Fibroblast of skin of left biceps (primary cell): ENCODE data around the gene HEPACAM.

Experiments used
- DNase-seq, 2 experiments: peaks; one replicate each; pipeline ENCODE4 v3.0.0-alpha.2; 2013; ENCODE audit warnings: low read depth in 2 of 2

Gene HEPACAM

DNA sequence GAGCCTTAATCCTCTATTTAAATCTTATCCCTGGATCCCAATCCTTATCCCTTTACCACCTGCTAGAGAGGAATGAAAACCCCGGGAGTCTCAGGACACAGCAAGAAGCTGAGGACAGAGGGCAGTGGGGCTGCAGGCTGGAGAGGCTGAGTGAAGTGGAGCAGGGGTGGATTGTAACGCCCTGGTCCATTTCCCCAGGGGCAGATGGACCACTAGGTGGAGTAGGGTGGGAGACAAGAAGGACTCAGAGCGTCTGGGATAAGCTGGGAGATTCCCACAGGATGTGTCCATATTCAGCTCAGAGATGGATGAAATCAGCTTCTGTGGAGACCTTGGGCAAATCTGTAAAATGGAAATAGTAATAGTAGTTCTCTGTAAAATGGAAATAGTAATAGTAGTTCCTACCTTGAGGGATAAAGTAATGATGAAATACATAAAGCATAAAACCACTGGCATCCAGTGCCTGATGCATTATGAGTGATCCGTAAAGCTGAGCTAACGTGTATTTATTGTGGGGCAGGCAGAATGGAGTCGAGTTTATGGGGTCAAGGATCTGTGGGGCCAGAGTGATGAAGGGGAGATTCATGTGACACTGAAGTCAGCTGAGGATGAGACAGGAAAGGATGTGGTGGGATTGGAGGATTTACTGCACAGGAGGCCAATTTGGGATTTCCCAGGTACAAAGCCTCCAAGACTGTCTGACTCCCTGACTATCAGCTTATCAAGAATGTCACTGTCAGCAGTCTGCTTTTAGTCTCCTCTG lies 36.3 kb downstream of the HEPACAM start:
- no peak for DNase-seq

GRCh38 chr11:124898711-124899110 lies 37.1 kb downstream of the HEPACAM start:
- peak; percentile 38 to 50 for DNase-seq

GRCh38 chr11:124898263-124898680 lies 37.6 kb downstream of the HEPACAM start:
- peak; percentile 76 to 79 for DNase-seq

- DNase-seq = no peak
Observed at GRCh38 chr11:124897674-124898262, 38.1 kb downstream of the HEPACAM start, which contains the start of gene ROBO4. ROBO4 (minus strand) TSS chr11:124897865; CDS start chr11:124897795, 70 bp downstream.

DNA sequence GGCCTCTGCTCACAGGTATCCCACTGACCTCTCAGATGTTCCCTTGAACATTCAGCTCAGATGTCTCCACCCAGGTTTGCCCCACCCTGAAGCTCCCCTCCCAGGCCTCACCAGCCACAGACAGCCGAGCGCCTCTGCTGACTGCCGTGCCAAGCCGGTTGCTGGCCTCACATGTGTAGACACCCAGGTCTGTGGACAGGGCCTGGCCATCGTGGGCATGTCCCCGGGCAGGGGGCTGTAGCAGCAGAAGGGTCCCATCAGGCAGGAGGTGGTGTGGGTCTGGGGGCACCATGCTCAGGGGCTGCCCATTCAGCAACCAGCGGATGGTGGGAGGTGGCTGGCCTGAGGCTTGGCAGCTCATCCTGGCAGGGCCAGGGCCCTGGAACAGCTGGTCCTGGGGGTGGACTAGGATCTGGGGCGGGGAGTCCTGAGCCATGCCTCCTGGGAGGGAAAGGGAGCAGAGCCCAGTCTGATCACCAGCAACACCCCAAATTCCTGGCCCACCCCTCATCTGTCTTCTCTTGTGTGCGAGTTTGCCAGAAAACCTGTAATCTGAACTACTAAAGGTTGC lies 38.9 kb downstream of the HEPACAM start:
- no peak for DNase-seq

DNA sequence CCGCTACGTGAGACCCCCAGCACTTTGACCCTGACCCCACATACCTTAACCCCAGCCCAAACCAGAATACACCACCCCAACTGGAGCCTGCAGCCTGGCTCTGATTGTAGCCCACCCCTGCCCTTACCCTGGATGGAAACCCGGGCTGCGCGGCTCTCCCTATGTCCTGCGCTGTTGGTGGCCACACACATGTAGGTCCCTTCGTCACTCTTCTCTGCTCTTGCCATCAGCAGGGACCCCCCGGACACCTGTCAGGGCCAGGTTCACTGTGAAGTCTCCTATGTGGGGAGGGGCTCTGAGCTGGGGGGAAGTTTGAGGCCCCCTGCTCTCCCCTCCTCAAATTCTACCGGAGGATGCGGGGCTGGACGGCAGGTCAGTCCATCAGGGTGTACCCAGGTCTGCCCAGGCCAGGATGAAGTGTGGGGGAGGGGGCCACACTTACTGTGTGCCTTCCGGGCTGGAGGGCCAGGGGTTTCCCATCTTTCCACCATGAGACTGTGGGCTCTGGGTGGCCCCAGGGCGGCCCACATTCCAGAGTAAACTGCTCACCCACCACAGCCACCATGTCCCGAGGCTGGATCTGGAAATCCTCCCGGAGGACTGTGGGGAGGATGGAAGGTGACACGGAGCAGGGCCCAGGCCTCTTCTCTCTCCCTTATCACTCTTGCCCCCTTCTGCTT lies 39.6 kb downstream of the HEPACAM start:
- DNase-seq = no peak

- DNase-seq = no peak
Observed at GRCh38 chr11:124895471-124895971, 40.3 kb downstream of the HEPACAM start.

DNA sequence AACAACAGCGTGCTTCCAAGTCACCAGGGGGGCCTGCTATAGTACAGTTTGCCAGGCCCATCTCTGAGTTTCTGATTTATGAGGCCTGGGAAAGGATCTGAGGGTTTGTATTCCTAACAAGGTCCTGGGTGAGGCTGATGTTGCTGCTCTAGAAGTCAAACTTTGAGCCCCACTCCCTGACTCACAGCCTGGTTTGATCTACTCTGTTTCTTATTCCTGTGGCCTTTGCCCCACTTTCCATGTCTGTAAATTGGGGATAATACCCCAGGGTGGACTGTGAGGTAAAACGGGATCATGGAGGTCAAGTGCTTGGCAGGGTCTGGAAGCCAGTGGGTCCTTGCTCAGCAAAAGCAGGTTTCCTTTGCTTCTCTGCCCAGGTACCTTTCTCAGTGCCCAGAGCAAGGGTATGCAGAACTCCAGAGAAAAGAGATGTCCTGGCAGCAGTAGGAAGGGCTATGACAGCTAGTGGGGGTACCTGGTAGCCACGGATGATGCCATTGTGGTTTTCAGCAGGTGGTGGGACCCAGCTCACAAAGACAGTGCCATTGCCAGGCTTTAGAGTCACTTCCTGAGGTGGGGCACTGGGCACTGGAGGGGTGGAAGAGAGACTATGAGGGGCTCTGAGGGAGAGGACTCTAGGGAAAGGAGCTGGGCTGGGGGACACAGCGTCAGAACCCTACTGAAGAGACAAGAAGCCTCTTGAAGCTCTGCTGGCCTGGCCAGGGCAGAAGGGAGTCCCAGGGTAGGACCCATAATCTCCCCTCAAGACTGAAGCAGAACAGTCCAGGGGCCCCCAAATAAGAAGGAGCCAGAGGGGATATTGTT lies 41.0 kb downstream of the HEPACAM start:
- no peak for DNase-seq

- DNase-seq = no peak
Observed at GRCh38 chr11:124893781-124894401, 42.0 kb downstream of the HEPACAM start.

GRCh38 chr11:124892750-124893454 lies 42.9 kb downstream of the HEPACAM start:
- no peak for DNase-seq

DNA sequence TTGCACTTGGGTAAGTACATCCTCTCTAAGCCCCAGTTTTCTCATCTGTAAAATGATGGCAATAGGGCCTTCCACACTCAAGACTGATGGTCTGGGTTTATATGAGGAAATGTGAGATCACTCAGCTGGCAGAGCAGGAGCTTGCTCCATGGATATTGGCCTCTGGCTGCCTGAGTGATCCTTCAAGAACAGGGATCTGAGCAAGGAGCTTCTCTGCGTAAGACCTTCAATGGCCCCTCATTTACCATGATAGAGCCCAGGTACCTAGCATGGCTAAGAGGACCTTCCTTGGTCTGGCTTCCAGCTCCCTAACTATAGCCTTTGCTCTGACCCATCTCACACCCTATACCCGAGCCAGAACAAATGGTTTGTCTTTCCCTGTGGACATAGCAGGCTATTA lies 43.7 kb downstream of the HEPACAM start:
- no peak for DNase-seq

DNA sequence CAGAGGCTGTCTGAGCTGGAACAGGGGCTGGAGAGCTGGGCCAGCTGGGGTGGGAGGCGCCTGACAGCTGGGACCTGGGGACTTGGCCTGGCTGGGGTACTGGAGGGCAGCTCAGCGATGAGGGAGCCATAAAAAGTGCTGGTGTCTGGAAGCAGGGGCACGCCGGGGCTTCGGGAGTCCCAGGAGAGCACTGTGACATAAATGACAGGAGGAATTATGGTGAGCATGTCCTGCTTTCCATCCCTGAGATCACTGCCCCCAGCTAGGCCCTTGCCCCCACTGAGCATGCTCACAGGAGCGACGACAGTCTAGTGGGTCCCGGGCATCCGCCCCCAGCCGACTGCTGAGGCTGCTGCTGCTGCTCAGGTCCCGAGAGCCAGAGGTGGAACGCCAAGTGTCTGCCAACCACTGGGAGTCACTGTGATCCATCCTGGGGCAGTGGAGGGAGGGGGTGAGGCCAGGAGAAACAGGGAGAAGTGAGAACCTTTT lies 44.4 kb downstream of the HEPACAM start:
- no peak for DNase-seq

- DNase-seq = no peak
Observed at GRCh38 chr11:124890683-124891372, 45.0 kb downstream of the HEPACAM start.

DNA sequence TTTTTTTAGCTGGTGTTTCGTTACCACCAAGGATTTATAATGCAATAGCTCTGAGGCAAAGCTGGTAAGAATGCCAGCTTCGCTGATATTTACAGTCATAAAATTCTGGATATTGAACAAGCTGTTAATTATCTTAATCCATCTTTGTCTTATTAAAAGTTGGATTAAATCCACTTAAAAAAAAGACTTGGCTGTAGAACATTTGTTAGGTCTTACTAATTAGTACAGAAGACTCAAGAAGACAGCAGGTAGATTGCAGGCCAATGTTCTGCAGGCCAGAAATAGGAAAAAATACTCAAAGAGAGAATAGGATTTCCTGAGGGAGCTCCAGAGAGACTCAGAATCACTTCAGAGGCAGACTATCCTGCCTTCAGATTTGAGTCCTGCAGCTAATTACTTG lies 45.7 kb downstream of the HEPACAM start:
- DNase-seq = no peak

GRCh38 chr11:124889191-124890091 lies 46.4 kb downstream of the HEPACAM start:
- no peak for DNase-seq

GRCh38 chr11:124887667-124888013 lies 48.2 kb downstream of the HEPACAM start:
- no peak for DNase-seq

DNA sequence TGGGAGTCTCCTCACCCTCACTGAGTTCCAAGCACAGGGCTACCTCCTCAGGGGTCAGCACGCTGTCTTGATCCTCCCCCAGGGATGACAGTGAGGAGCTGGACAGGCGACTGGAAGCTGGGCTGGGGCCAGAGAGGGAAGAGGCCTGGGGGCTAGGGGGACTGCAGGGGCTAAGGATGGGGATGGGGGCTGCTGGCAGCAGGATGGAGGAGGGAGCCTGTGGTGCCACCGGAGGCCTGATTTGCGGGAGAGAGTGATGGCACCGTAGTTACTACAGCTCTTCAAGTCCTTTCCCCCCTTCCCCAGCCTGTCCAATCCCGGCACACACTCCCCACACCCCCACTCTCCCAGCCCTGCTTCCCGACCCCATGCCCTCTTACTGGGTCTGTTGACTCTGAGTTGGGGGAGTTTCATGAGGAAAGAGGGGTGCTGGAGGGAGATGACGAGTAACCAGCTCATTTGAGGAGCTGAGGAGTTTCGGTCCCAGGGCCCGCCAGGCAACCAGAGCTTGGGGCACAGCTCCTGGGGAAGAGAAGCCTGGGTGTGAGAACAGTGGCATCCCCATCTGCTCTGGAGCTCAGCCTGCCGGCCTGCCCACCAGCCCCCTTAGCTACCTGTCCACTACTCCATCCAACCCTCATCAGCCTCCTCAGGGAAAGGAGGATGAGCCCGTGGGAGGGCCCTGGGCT lies 48.7 kb downstream of the HEPACAM start:
- no peak for DNase-seq

- DNase-seq = no peak
Observed at GRCh38 chr11:124886476-124886875, 49.4 kb downstream of the HEPACAM start.
